NCI-H1105 treated with DMSO at 0.1 percent for 48 hours (cell line): ENCODE data around the gene RETSAT.
"Not testable (repeated sequence)": the region's sequence is repeated elsewhere in the genome, so short reads cannot be mapped to it uniquely, and the experiment has no call there.

Experiments
- DNase-seq: peaks from one replicate; lab custom pipeline; 2025; lab: John Stamatoyannopoulos, UW

RETSAT gene

GRCh38 chr2:85354286-85355072 lies at the start of gene RETSAT, which contains the start of gene ELMOD3:
TSS of gene RETSAT (minus strand) at chr2:85354528. CDS start at chr2:85354507, 21 bp downstream.
TSS of gene ELMOD3 (plus strand) at chr2:85354769. CDS start at chr2:85357199, 2,430 bp downstream.
- DNase-seq: peak; percentile 96

GRCh38 chr2:85401844-85402243 lies 47.5 kb upstream of the RETSAT start:
- DNase-seq: no peak

- no peak for DNase-seq
These were observed 47.1 kb upstream of the RETSAT start for GRCh38 chr2:85401464-85401805.

DNA sequence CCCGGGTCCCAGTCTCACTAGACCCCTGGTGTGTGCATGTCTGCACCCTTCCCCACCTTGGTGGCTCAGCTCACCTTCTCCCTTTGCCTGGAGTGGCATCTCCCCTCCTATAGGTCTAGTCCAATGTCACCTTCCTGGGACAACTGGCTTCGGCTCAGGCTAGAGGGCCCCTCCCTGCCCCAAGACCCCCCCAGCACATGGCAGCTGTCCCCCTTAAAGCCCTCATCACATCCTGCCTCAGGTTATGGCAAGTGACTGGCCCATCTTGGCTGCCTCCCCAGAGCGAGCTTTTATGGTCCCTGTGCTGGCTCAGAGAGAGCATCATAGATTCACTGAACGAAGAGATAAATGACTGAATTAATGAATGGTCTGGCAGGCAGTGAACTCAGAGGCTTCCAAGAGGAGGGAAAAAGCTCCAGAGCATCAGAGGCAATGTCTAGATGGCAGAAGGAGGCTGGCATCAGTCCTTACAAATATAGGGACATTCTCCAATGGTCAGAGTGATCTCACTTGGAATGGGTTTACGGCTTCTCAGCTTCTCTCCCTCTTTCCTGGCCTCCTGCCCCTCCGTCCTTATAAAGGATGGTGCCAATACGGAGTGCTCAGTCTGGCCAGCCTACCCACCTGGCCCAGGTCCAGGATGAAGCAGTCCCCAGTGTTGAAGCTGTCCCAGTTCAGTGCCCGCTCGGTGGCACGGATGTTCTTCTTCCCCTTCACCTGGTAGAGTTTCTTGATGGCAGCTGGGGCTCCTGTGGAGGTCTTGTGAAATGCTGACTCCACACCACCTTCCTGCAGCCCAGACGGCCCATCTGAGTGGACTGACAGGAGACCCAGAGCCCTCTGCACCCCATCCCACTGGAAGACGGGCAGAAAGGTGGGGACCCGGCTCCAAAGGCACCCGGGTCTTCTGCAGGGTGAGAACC lies 46.5 kb upstream of the RETSAT start:
- DNase-seq: no peak

DNA sequence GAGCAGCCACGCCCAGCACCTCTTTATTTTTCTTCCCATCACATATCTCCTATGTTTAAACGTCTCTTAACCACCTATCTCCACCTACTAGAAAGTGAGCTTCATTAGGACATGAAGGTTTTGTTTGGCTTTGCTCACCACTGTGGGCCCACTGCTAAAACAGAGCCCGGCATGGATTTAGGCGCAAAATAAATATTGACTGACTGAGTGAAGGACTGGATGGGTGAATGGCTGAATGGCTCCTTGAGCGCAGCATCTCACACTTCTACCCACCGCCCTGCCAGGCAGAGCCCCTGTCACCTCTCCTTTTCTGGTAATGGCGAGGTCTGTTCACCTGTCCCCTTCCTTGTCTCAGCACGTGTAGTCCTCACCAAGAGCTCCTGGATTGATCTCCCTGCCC lies 45.7 kb upstream of the RETSAT start:
- no peak for DNase-seq

- DNase-seq: no peak
These were observed 44.8 kb upstream of the RETSAT start for GRCh38 chr2:85399183-85399455.

DNA sequence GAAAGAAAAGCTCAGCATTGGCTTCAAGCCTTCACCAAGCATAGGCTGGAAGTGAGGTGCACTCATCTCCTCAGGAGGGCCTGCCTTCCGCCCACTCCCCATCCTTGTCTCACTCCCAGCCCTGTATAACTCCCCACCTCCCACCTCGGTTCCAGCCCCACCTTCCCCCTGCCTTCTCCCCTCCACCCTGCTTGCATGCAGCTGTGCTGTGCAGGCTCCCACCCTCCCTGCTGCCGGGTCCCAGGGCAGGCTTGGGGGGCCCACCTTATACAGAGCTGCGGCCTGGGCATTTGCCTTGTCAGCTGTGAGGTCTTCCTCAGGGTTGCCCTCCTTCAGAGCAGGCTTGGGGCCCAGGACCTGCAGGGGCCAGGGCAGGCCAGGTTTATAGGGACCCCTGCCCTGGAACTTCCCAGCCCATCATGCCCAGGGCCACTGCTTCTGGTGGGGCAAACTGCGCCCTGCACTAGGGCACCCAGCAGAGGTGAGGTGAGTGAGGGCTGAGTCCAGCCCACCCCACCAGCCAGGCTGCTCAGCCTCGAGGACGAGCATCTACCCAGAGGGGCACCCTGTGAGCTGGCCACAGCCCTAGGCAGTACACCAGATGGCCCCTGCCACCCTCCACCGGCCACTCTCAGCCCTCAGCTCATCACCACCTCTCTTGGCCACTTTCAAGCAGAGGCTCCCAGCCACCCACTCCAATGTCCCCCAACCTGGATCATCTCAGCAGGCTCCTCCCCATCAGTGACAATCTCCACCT lies 44.3 kb upstream of the RETSAT start:
- DNase-seq: no peak

GRCh38 chr2:85397925-85398331 lies 43.6 kb upstream of the RETSAT start:
- no peak for DNase-seq

GRCh38 chr2:85396531-85397470 lies 42.5 kb upstream of the RETSAT start:
- DNase-seq: no peak

- DNase-seq: no peak
These were observed 41.7 kb upstream of the RETSAT start for GRCh38 chr2:85395912-85396475.

DNA sequence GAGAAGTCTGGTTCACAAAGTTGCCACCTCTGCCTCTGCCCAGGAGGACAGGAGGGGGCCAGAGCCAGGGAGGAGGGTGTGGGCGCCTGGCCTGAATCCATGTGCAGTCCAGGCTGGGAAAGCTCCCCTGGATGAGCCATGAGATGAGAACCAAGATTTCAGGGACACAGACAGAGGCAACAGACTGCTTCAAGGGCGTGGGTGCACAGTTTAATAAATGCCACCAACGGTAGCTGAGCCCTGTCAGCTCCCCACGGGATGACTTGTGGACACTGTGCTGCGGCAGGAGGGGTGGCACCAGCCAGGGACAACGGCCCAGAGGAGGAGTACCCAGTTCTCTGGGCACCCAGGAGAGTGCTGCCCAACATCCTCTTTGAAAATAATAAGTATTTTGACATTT lies 40.6 kb upstream of the RETSAT start:
- no peak for DNase-seq

- DNase-seq: peak; percentile 10
These were observed 39.9 kb upstream of the RETSAT start for GRCh38 chr2:85394261-85394681.

GRCh38 chr2:85393836-85394235 lies 39.5 kb upstream of the RETSAT start:
- no peak for DNase-seq

DNA sequence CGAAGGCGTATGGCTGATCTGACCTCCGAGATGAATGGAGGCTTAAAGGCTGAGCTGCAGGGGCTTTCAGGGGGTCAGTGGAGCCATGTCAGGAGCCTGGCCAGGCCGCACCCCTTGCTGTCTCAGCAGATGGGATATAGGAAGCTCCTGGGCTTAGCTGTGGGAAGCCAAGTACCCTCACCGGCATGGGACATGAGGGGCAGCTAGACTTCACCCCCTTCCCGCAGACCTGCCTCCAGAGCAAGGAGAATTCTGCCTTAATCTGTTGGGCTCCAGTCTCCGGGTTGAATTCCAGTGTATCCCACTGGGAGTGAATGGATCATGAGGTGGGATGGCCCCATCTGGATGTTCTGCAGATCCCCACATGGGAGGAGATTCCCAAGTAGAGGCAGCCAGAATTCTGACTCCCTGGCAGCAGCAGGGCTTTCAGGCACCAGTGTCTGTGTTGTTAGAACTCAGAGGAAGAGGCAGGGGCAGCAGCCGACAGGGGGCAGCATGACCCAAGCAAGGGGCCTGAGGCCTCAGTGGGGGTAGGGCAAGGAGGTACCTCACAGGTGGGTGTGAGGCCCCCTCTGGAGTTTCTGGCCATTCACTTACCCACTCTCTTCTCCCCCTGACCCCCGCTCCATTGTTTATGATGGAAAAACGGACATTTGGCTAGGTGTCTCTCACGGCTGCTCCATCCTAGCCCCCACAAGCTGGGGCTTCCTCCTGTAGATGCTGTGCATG lies 36.8 kb upstream of the RETSAT start:
- DNase-seq: no peak

- DNase-seq: no peak
These were observed 34.7 kb upstream of the RETSAT start for GRCh38 chr2:85388878-85389538.

DNA sequence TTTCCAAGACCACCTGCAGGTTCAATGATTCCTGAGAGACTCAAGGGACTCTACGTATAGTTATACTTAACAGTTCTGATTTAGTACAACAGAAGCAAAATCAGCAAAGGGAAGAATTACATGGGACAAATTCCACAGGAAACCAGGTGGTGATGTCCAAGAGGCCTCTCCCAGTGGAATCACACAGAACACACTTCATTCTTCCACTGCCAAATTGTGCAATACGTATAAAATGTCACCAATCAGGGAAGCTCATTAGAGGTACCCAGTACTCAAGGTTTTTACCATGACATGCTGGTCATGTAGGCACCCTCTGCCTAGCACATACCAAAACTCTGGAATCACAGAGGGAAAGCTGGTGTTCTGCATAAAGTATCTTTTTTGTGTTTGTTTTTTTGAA lies 33.4 kb upstream of the RETSAT start:
- no peak for DNase-seq

- DNase-seq: no peak
These were observed 31.4 kb upstream of the RETSAT start for GRCh38 chr2:85385746-85386145.

GRCh38 chr2:85383850-85384249 lies 29.5 kb upstream of the RETSAT start:
- DNase-seq: no peak

DNA sequence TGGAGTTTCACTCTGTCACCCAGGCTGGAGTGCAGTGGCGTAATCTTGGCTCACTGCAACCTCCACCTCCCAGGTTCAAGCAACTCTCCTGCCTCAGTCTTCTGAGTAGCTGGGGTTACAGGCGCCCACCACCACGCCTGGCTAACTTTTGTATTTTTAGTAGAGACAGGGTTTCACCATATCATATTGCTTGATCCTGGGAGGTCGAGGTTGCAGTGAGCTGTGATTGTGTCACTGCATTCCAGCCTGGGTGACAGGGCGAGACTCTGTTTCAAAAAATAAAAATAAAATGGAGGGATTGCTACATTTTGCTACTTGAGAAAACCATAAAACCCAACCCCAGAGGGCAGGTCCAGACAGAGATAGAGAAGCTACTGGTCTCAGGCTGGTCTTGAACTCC lies 28.8 kb upstream of the RETSAT start:
- DNase-seq: not testable (repeated sequence)

DNA sequence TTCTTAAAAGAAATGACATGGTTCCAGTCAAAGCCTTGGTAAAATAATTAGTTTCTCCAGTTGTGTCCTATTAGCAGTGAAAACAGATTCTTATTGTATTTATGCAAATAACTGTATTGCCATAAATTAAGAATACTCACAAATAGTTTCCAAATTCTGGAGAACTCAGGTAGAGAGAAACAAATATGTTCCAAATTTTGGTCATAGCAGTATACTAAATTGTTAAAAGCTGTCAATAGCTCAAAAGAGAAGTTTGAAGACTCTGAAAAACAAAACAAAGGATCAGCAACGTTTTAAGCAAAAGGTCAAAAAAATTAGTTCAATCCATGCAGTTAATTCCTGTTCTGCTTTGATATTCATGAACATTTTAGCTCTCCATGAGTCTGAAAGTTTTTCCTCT lies 25.7 kb upstream of the RETSAT start:
- DNase-seq: no peak
